GM23248 (cell line): ENCODE data around the gene CAPN14.

Experiments used
- EZH2 ChIP-seq: fragments of 200-600 bp; sonication (generic); IDR thresholded peaks from 2 replicates; pipeline ENCODE4 v1.6.1; 2018; ENCODE audit warnings: antibody characterized with exemption, mild to moderate bottlenecking; ENCODE audit not compliant: insufficient read depth, poor library complexity, severe bottlenecking
- EZH2phosphoT487 ChIP-seq: fragments of 200-600 bp; sonication (generic); IDR thresholded peaks from 2 replicates; pipeline ENCODE4 v1.6.1; 2018; ENCODE audit warnings: antibody characterized with exemption, moderate library complexity, mild to moderate bottlenecking, low read depth; ENCODE audit not compliant: insufficient read depth

- TF ChIP-seq EZH2phosphoT487 (no peak), EZH2 (no peak)
These were observed 9.0 kb upstream of the CAPN14 start for GRCh38 chr2:31226266-31226665.
